ENCODE data around the gene PKD1. TPM values are rescaled to one million over a fixed set of nuclear protein-coding genes. Genes with fewer than 3 reads are reported as not detected.
A peak's percentile ranks its signal among the peaks of the same experiment; 100 is the strongest.

Gene PKD1
- polyA plus RNA-seq, 4 donors, result 48.3 to 128 (median 95.9) TPM

GRCh38 chr16:2078691-2079090 lies 57.0 kb downstream of the PKD1 start:
- DNase-seq (ENCODE audit: low read depth in 4 of 4, low spot score in 2 of 4), result no peak

- DNase-seq (ENCODE audit: low read depth in 4 of 4, low spot score in 2 of 4), result no peak
Observed at GRCh38 chr16:2078096-2078495, 57.6 kb downstream of the PKD1 start.

GRCh38 chr16:2077696-2078095 lies 58.0 kb downstream of the PKD1 start:
- DNase-seq (ENCODE audit: low read depth in 4 of 4, low spot score in 2 of 4), result no peak

- no peak for DNase-seq (ENCODE audit: low read depth in 4 of 4, low spot score in 2 of 4)
Observed at GRCh38 chr16:2077016-2077415, 58.7 kb downstream of the PKD1 start.

- no peak for DNase-seq (ENCODE audit: low read depth in 4 of 4, low spot score in 2 of 4)
Observed at GRCh38 chr16:2076072-2076865, 59.4 kb downstream of the PKD1 start.

- no peak for DNase-seq (ENCODE audit: low read depth in 4 of 4, low spot score in 2 of 4)
Observed at GRCh38 chr16:2075631-2076030, 60.1 kb downstream of the PKD1 start.

- no peak for DNase-seq (ENCODE audit: low read depth in 4 of 4, low spot score in 2 of 4)
Observed at GRCh38 chr16:2074071-2074470, 61.6 kb downstream of the PKD1 start.

GRCh38 chr16:2072926-2073325 lies 62.8 kb downstream of the PKD1 start:
- no peak for DNase-seq (ENCODE audit: low read depth in 4 of 4, low spot score in 2 of 4)

GRCh38 chr16:2071454-2072202 lies 64.1 kb downstream of the PKD1 start:
- no peak for DNase-seq (ENCODE audit: low read depth in 4 of 4, low spot score in 2 of 4)

GRCh38 chr16:2070576-2071453 lies 64.9 kb downstream of the PKD1 start:
- no peak for DNase-seq (ENCODE audit: low read depth in 4 of 4, low spot score in 2 of 4)

- no peak for DNase-seq (ENCODE audit: low read depth in 4 of 4, low spot score in 2 of 4)
Observed at GRCh38 chr16:2066139-2066538, 69.6 kb downstream of the PKD1 start.

GRCh38 chr16:2064368-2064945 lies 71.2 kb downstream of the PKD1 start:
- no peak for DNase-seq (ENCODE audit: low read depth in 4 of 4, low spot score in 2 of 4)

- no peak for DNase-seq (ENCODE audit: low read depth in 4 of 4, low spot score in 2 of 4)
Observed at GRCh38 chr16:2063861-2064260, 71.8 kb downstream of the PKD1 start.

GRCh38 chr16:2062801-2063200 lies 72.9 kb downstream of the PKD1 start:
- no peak for DNase-seq (ENCODE audit: low read depth in 4 of 4, low spot score in 2 of 4)

- no peak for DNase-seq (ENCODE audit: low read depth in 4 of 4, low spot score in 2 of 4)
Observed at GRCh38 chr16:2061526-2061925, 74.2 kb downstream of the PKD1 start.

- no peak for DNase-seq (ENCODE audit: low read depth in 4 of 4, low spot score in 2 of 4)
Observed at GRCh38 chr16:2061023-2061422, 74.7 kb downstream of the PKD1 start.

GRCh38 chr16:2060346-2060745 lies 75.4 kb downstream of the PKD1 start:
- DNase-seq (ENCODE audit: low read depth in 4 of 4, low spot score in 2 of 4), result no peak

- peak in 1 of 4 donors; percentile 49 for DNase-seq (ENCODE audit: low read depth in 4 of 4, low spot score in 2 of 4)
Observed at GRCh38 chr16:2058872-2059271, 76.8 kb downstream of the PKD1 start.

GRCh38 chr16:2058420-2058819 lies 77.3 kb downstream of the PKD1 start:
- no peak for DNase-seq (ENCODE audit: low read depth in 4 of 4, low spot score in 2 of 4)

GRCh38 chr16:2057438-2057837 lies 78.3 kb downstream of the PKD1 start:
- no peak for DNase-seq (ENCODE audit: low read depth in 4 of 4, low spot score in 2 of 4)
